Vagina (tissue), 2 donors: ENCODE results near the gene NT5C2.

Source experiments
- POLR2A ChIP-seq, 2 donors: fragments of 450-650 bp; IDR thresholded peaks; one replicate each; pipeline ENCODE4 v1.6.1; 2017; ENCODE audit warnings: antibody characterized with exemption in 2 of 2, mild to moderate bottlenecking in 2 of 2, moderate library complexity in 2 of 2
- TF ChIP-seq, protein P1 (sequence below), 3 experiments: fragments of 450-650 bp in 2 of 3; fragments of 200-600 bp in 1 of 3; sonication (generic) in 1 of 3; IDR thresholded peaks; one replicate each; pipeline ENCODE4 v1.5.1; 2017 to 2019; ENCODE audit warnings: antibody characterized with exemption in 3 of 3, mild to moderate bottlenecking in 2 of 3, moderate library complexity in 2 of 3

DNA sequence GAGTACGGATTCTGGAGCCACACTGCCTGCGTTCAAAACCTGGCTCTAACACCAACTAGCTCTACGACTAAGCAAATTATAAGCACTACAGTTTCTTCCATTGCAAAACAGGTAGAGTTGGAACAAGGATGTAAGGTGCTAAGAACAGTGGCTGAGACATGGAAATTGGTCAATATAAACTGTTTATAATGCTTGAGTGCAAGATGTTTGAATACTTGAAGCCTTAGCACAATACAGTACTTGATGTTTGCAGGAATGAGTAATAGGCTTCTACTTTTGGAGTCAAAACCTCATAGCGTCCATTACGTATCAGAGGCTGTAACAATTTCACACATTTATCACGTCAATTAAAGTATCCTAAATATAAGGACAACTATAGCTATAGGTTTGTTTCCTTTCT is 6.9 kb downstream of the NT5C2 start:
- TF ChIP-seq, protein P1, sequence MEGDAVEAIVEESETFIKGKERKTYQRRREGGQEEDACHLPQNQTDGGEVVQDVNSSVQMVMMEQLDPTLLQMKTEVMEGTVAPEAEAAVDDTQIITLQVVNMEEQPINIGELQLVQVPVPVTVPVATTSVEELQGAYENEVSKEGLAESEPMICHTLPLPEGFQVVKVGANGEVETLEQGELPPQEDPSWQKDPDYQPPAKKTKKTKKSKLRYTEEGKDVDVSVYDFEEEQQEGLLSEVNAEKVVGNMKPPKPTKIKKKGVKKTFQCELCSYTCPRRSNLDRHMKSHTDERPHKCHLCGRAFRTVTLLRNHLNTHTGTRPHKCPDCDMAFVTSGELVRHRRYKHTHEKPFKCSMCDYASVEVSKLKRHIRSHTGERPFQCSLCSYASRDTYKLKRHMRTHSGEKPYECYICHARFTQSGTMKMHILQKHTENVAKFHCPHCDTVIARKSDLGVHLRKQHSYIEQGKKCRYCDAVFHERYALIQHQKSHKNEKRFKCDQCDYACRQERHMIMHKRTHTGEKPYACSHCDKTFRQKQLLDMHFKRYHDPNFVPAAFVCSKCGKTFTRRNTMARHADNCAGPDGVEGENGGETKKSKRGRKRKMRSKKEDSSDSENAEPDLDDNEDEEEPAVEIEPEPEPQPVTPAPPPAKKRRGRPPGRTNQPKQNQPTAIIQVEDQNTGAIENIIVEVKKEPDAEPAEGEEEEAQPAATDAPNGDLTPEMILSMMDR (IDR thresholded peaks at IDR 0.05) = no peak
- no peak for TF ChIP-seq POLR2A (IDR thresholded peaks at IDR 0.05)
